Stimulated activated CD8-positive, alpha-beta memory T cell treated with anti-CD3 and anti-CD28 coated beads, Interleukin-15, amount 100 ng/mL, for 4 hours (primary cell): Measurements from ENCODE around the gene MAPK4.
"Not testable (repeated sequence)": the region's sequence is repeated elsewhere in the genome, so short reads cannot be mapped to it uniquely, and the experiment has no call there.

Source experiments
- DNase-seq, 2 donors: peaks; one replicate each; pipeline ENCODE4 v3.0.0-alpha.2; 2020; ENCODE audit warnings: low read depth in 2 of 2

Gene MAPK4

GRCh38 chr18:50750546-50750945 lies 190.7 kb downstream of the MAPK4 start:
- DNase-seq = no peak

DNA sequence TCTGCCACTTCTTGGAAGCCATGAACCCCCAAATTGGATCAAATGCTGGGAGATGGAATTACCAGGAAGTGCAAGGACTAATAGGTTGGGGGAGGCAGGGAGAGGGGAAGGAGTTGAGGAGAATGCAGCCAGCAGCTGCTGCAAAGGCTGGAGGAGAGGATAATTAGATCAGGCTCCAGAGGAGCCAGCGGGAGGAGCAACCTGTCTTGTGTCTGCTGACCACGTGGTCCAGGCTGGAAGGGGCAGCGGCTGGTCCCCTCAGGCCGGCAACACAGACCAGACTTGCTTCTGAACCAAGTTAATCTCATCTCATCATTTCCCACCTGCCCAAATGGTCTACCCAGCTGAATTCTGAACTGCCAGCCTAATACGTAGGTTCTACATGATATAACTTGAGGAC lies 191.6 kb downstream of the MAPK4 start:
- DNase-seq = no peak

GRCh38 chr18:50751947-50752346 lies 192.1 kb downstream of the MAPK4 start:
- DNase-seq = no peak

DNA sequence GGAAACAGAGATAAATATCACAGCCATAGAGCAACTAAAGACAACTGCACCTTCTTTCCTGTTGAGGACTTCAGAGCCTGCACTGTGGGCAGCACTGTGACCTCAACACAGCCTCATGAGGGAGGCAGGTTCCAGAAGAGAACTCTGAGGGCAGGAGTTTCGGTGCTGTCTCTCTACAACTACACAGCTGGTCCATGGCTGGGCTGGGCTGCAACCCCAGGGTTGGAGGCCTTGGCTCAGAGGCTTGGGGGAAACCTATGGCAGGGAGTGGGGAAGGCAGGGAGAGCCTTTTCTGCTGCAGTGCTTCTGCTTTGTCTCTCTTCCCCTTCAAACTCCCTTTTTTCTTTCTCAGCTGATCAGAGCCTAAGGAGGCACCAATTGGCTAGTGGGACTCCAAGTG lies 193.4 kb downstream of the MAPK4 start:
- DNase-seq = no peak

- DNase-seq = no peak
Measured at GRCh38 chr18:50754297-50754696, 194.4 kb downstream of the MAPK4 start.

- no peak for DNase-seq
Measured at GRCh38 chr18:50757358-50757757, 197.5 kb downstream of the MAPK4 start.

GRCh38 chr18:50769463-50769862 lies 209.6 kb downstream of the MAPK4 start:
- DNase-seq = no peak

DNA sequence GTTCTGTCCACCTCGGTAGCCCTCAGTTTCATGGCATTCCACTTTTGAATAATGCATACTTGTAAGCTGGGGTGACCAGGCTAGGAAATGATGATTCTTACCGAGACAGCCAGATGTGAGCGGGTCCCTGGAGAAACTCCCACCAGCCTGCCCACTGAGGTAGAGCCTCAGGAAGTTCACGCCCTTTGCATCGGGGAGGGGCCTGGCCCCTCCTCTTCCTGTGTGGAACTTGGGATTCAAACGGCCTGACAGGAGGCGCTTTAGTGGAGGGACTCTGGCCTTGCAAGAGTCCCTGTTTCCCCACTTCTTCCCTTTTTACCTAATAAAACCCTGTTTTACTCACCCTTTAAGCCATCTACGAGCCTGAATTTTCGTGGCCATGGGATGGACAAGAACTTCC lies 215.3 kb downstream of the MAPK4 start:
- no peak for DNase-seq

DNA sequence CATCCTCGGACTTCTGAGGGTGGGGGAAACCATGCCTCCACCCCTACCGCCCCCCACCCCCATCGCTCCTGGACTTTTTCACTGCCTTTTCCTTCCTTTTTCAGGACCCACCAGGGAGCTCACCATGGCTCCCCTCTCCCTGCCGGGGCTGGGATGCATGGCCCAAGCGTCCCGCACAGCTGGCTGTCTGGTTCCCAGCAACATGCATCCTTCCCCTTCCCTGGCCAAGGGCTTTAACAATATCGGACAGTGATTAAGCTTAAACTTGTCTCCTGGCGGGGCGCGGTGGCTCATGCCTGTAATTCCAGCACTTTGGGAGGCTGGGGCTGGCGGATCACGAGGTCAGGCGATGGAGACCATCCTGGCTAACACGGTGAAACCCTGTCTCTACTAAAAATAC lies 215.8 kb downstream of the MAPK4 start:
- DNase-seq = no peak

GRCh38 chr18:50776383-50776782 lies 216.5 kb downstream of the MAPK4 start:
- no peak for DNase-seq

DNA sequence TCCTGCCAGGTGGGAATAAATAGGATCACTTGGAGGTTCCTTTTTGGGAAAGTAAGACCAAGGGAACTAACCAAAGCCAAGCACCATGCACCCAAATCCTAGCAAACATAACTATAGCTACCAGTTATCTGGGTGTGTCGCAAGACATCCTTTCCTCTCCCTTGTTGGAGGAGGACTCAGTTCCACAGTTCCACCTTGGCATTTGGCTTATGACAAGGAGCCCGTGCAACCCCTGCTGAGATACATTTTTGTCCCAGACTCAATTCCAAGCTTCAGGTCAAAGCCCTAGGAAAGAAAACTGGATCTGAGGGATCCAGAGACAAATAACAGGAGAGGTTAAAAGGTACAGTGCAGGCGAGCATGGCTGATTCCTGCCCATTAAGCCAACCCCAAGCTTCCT lies 219.1 kb downstream of the MAPK4 start:
- not testable (repeated sequence) for DNase-seq
